ENCODE data around the gene BACH2.
"Not testable (repeated sequence)": the region's sequence is repeated elsewhere in the genome, so short reads cannot be mapped to it uniquely, and the experiment has no call there.

Gene BACH2

GRCh38 chr6:90282265-90282664, 14.4 kb downstream of the BACH2 start:
- H3K9me3 Mint-ChIP-seq; H3K36me3 Mint-ChIP-seq (ENCODE audit: low read depth); H3K4me3 Mint-ChIP-seq; H3K27ac Mint-ChIP-seq; intact Hi-C loops (cut with micrococcal nuclease): not testable (repeated sequence)
- Mint-ChIP-seq H3K27me3 (peaks cover 10% of the 10 kb centered on the region), H3K4me1 (ENCODE audit: low read depth) (peaks cover 27% of the 10 kb centered on the region)

- Mint-ChIP-seq H3K4me3 (no peak overlapping the region), H3K27me3 (peaks cover 2% of the 10 kb centered on the region), H3K4me1 (ENCODE audit: low read depth) (no peaks in the 10 kb centered on the region), H3K36me3 (ENCODE audit: low read depth) (no peaks in the 10 kb centered on the region), H3K27ac (no peak overlapping the region), H3K9me3 (no peaks in the 10 kb centered on the region)
- intact Hi-C loops (cut with micrococcal nuclease): no loop called here
Measured at GRCh38 chr6:90278129-90278528, 18.5 kb downstream of the BACH2 start.

DNA sequence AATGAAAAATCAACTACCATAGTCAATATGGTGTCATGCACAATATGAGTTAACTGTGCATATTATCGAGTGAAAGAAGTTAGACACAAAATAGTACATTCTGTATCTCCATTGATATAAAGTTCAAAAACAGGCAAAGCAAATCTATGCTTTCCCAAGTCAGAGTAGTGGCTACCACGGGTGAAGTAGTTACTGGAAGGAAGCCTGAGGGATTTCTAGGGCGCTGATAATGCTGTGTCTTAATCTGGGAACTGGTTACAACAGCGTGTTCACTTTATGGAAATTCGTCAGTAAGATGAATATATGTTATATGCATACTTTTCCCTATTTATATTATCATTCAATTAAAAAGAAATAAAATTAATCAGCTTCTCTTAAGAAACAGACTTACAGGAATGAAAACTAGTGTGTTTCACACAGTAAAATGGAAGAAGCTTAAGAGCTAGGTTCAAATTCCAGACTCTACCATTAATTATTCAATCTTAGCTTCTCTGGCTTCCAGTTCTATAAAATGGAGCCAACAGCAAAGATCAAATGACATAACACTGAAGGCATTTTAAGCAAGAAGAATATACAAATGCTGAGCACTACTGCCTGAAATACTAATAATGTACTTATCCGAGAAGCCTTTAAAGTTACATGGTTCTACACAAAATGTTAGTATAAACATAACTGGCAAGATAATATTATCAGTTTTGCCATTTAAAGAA, 19.2 kb downstream of the BACH2 start:
- H3K36me3 Mint-ChIP-seq (ENCODE audit: low read depth): no peaks in the 10 kb centered on the region
- intact Hi-C loops (cut with micrococcal nuclease): no loop called here
- H3K4me1 Mint-ChIP-seq (ENCODE audit: low read depth): no peaks in the 10 kb centered on the region
- H3K27ac Mint-ChIP-seq: no peak overlapping the region
- no peaks in the 10 kb centered on the region for H3K9me3 Mint-ChIP-seq
- peaks cover 2% of the 10 kb centered on the region for H3K27me3 Mint-ChIP-seq
- H3K4me3 Mint-ChIP-seq: no peak overlapping the region

DNA sequence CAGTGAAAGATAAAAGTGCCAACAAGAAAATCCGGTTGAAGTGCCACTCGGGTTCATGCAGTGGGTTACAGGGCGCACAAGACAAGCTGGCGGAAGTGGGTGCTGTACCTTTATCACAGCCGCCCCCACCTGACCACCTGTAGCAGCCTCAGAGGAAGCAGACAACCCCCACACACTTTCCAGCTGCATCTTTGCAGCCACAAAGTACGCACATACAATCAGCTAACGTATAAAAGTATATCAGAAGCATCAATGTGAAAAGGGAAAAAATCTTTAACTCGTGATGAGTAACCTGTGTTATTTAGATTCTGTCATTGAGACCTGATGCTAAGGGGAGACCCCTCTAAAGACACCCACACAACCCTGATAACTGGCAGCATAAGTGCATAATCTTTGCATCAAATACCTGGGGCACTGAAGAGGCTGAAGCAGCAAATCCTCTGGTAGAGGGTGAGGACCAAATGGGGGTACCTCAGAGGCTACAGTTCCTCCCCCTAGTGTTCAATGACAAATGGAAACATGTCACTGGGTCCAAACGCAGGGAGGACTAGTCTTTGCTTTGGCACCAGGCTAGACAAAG, 22.1 kb downstream of the BACH2 start:
- Mint-ChIP-seq H3K4me3 (no peak overlapping the region), H3K36me3 (ENCODE audit: low read depth) (no peaks in the 10 kb centered on the region), H3K27ac (no peak overlapping the region), H3K4me1 (ENCODE audit: low read depth) (peaks cover 6% of the 10 kb centered on the region), H3K9me3 (no peaks in the 10 kb centered on the region), H3K27me3 (no peaks in the 10 kb centered on the region)
- intact Hi-C loops (cut with micrococcal nuclease): no loop called here

DNA sequence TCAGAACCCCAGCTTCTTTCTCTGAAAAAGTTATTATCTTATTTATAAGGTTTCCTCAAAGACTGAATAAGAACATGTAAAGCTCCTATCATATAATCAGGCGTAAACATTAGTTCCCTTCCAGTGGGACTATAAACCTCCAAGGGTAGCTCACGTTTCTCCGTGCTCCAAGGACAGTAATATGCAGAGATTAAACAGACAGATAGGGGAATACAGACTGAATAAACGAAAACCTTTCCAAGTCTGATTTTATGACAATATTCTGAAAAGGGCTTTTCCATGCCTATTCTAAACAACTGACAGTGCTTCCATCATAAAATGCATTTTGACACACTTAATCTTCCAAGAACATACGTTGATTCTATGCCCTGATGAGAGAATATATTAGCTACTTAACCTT, 22.8 kb downstream of the BACH2 start:
- no peak overlapping the region for H3K4me3 Mint-ChIP-seq
- no peak overlapping the region for H3K27ac Mint-ChIP-seq
- no peaks in the 10 kb centered on the region for H3K36me3 Mint-ChIP-seq (ENCODE audit: low read depth)
- H3K27me3 Mint-ChIP-seq: no peaks in the 10 kb centered on the region
- peaks cover 6% of the 10 kb centered on the region for H3K4me1 Mint-ChIP-seq (ENCODE audit: low read depth)
- intact Hi-C loops (cut with micrococcal nuclease): no loop called here
- H3K9me3 Mint-ChIP-seq: no peaks in the 10 kb centered on the region

GRCh38 chr6:90272895-90273294, 23.7 kb downstream of the BACH2 start:
- Mint-ChIP-seq H3K4me3 (no peak overlapping the region), H3K9me3 (no peaks in the 10 kb centered on the region), H3K27ac (no peak overlapping the region), H3K27me3 (no peaks in the 10 kb centered on the region), H3K4me1 (ENCODE audit: low read depth) (peaks cover 6% of the 10 kb centered on the region), H3K36me3 (ENCODE audit: low read depth) (no peaks in the 10 kb centered on the region)
- intact Hi-C loops (cut with micrococcal nuclease): no loop called here

- intact Hi-C loops (cut with micrococcal nuclease): no loop called here
- no peak overlapping the region for H3K27ac Mint-ChIP-seq
- H3K36me3 Mint-ChIP-seq (ENCODE audit: low read depth): no peaks in the 10 kb centered on the region
- no peaks in the 10 kb centered on the region for H3K27me3 Mint-ChIP-seq
- H3K4me3 Mint-ChIP-seq: no peak overlapping the region
- H3K4me1 Mint-ChIP-seq (ENCODE audit: low read depth): peaks cover 6% of the 10 kb centered on the region
- H3K9me3 Mint-ChIP-seq: no peaks in the 10 kb centered on the region
Measured at GRCh38 chr6:90271831-90272230, 24.8 kb downstream of the BACH2 start.

DNA sequence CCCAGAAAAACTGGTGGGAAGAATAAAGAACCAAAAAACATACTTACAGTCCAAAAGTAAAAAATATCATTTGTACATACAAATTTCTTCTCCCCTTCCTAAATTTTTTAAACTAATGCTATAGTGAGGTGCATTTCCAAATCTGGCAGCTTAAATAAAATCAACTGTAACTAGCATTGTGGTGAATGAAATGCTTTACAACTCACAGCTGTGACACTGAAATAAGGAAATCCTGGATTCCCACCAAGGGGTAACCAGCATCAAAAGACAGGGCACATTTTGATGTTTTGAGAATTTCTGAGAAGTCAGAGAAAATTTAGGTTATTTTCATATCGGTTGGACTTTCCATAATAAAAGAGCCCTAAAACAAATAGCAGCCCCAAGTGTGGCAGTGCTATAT, 27.3 kb downstream of the BACH2 start:
- Mint-ChIP-seq H3K27me3 (no peaks in the 10 kb centered on the region), H3K4me1 (ENCODE audit: low read depth) (peaks cover 6% of the 10 kb centered on the region), H3K36me3 (ENCODE audit: low read depth) (no peaks in the 10 kb centered on the region), H3K27ac (no peak overlapping the region), H3K9me3 (no peaks in the 10 kb centered on the region), H3K4me3 (no peak overlapping the region)
- intact Hi-C loops (cut with micrococcal nuclease): no loop called here

- Mint-ChIP-seq H3K36me3 (ENCODE audit: low read depth) (no peaks in the 10 kb centered on the region), H3K27ac (no peak overlapping the region), H3K9me3 (no peaks in the 10 kb centered on the region), H3K4me1 (ENCODE audit: low read depth) (peaks cover 6% of the 10 kb centered on the region), H3K4me3 (no peak overlapping the region), H3K27me3 (no peaks in the 10 kb centered on the region)
- intact Hi-C loops (cut with micrococcal nuclease): no loop called here
Measured at GRCh38 chr6:90268178-90268577, 28.5 kb downstream of the BACH2 start.

DNA sequence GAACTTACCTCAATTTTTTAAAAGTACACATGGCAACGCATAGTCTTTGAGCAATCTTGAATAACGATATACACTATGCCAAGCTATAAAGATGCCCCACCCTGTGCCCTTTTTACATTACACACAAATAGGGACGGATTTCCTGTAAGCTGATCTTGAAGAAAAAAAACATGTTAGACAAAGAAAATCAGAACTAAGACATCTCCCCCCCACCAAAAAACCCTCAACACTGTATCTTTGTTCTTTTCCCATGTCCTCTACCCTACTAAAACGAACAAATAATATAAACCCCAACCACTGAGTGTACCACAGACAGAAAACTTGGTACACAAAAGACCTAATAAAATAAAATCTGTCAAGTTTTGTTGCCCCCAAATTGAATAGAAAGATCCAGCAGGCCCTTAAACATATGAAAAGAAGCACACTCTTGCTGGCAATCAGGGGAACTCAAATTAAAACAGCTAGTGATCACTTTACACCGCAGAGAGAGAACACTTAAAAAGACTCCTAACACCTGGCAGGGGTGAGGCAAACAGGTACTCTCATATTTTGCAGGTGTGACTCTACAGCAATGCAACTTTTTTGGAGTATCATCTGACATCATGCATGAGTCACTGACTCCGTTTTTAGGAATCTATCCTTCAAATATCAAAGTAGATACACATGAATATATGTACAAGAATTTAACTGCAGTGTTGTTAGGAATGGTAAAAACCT, 29.6 kb downstream of the BACH2 start:
- H3K27ac Mint-ChIP-seq: no peak overlapping the region
- no peak overlapping the region for H3K4me3 Mint-ChIP-seq
- intact Hi-C loops (cut with micrococcal nuclease): no loop called here
- H3K4me1 Mint-ChIP-seq (ENCODE audit: low read depth): peaks cover 2% of the 10 kb centered on the region
- H3K36me3 Mint-ChIP-seq (ENCODE audit: low read depth): no peaks in the 10 kb centered on the region
- no peaks in the 10 kb centered on the region for H3K9me3 Mint-ChIP-seq
- H3K27me3 Mint-ChIP-seq: no peaks in the 10 kb centered on the region

DNA sequence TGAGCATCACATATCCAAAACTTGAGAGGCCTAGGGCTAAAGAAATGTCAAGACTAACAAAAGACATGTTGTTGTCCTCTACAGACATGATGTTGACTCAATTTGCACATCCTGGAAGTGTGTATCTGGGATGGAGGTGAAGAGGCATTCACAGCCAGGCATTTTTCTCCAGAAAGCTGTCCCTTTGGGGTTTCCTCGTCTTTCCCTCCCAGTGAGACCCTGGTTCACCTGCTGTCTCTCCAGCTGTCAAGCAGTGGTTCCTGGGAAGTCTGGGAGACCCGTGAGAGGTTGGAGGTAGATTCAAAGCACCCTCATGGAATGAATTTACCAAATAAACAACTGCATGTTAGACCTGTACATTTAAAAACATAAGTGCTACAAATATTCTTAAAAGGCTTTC, 32.1 kb downstream of the BACH2 start:
- H3K36me3 Mint-ChIP-seq (ENCODE audit: low read depth): no peaks in the 10 kb centered on the region
- H3K4me1 Mint-ChIP-seq (ENCODE audit: low read depth): no peaks in the 10 kb centered on the region

GRCh38 chr6:90263633-90264032, 33.0 kb downstream of the BACH2 start:
- no peak overlapping the region for H3K4me3 Mint-ChIP-seq
- intact Hi-C loops (cut with micrococcal nuclease): no loop called here
- H3K9me3 Mint-ChIP-seq: no peaks in the 10 kb centered on the region
- H3K27me3 Mint-ChIP-seq: no peaks in the 10 kb centered on the region
- no peaks in the 10 kb centered on the region for H3K36me3 Mint-ChIP-seq (ENCODE audit: low read depth)
- H3K4me1 Mint-ChIP-seq (ENCODE audit: low read depth): no peaks in the 10 kb centered on the region
- no peak overlapping the region for H3K27ac Mint-ChIP-seq

More for the DNA sequence above, 32.1 kb downstream of the BACH2 start:
- Mint-ChIP-seq H3K27ac (no peak overlapping the region), H3K27me3 (no peaks in the 10 kb centered on the region), H3K4me3 (no peak overlapping the region), H3K9me3 (no peaks in the 10 kb centered on the region)
- intact Hi-C loops (cut with micrococcal nuclease): no loop called here

DNA sequence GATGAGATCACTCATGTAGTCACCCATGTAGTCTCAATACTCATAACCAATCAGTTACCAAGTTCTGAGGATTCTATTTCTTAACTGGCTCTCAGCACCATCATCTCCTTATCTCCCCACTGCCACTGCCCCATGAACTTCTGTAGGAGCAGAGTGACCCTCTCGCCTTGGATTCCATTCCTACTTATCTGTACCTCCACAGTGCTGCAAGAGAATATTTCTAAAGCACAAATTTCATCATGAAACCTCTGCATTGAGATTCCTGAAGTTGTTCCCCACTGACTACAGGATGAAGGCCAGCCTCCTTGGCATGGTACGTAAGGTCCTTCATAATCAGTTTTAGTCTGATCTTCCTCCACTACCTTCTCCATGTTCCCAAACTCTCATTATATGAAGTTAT, 34.8 kb downstream of the BACH2 start:
- intact Hi-C loops (cut with micrococcal nuclease): no loop called here
- Mint-ChIP-seq H3K4me1 (ENCODE audit: low read depth) (no peaks in the 10 kb centered on the region), H3K36me3 (ENCODE audit: low read depth) (no peaks in the 10 kb centered on the region)

GRCh38 chr6:90257486-90257738, 39.2 kb downstream of the BACH2 start:
- Mint-ChIP-seq H3K9me3 (no peaks in the 10 kb centered on the region), H3K27me3 (no peaks in the 10 kb centered on the region), H3K4me1 (ENCODE audit: low read depth) (no peaks in the 10 kb centered on the region), H3K36me3 (ENCODE audit: low read depth) (no peaks in the 10 kb centered on the region), H3K4me3 (no peak overlapping the region), H3K27ac (no peak overlapping the region)
- intact Hi-C loops (cut with micrococcal nuclease): no loop called here

More for the DNA sequence above, 34.8 kb downstream of the BACH2 start:
- H3K9me3 Mint-ChIP-seq: no peaks in the 10 kb centered on the region
- H3K27me3 Mint-ChIP-seq: no peaks in the 10 kb centered on the region
- no peak overlapping the region for H3K27ac Mint-ChIP-seq
- no peak overlapping the region for H3K4me3 Mint-ChIP-seq
